HepG2 (cell line): ENCODE results near the gene CCL19. TPM values are rescaled to one million over a fixed set of nuclear protein-coding genes. Genes with fewer than 3 reads are reported as not detected.

ENCODE experiments used
- BRCA1 ChIP-seq: sonication (generic); formaldehyde crosslinking; IDR thresholded peaks from 2 replicates; pipeline ENCODE4 v1.4.0; 2020; ENCODE audit warnings: missing genetic modification reagents
- FOXO1 ChIP-seq: sonication (generic); formaldehyde crosslinking; IDR thresholded peaks from 2 replicates; pipeline ENCODE4 v1.4.0; 2020; ENCODE audit warnings: missing genetic modification reagents
- KLF15 ChIP-seq: sonication (generic); formaldehyde crosslinking; IDR thresholded peaks from 2 replicates; pipeline ENCODE4 v1.8.1; 2023; ENCODE audit warnings: borderline replicate concordance, mild to moderate bottlenecking, inconsistent platforms, missing genetic modification reagents, mixed read lengths
- PHF8 ChIP-seq: sonication (generic); formaldehyde crosslinking; IDR thresholded peaks from 2 replicates; pipeline ENCODE4 v1.5.0; 2020; ENCODE audit warnings: missing genetic modification reagents
- POLR2G ChIP-seq: fragments of 200-400 bp; formaldehyde crosslinking; IDR thresholded peaks from 2 replicates; pipeline ENCODE4 v1.6.1; 2018; ENCODE audit warnings: mild to moderate bottlenecking, low read depth, low read length, moderate library complexity
- RAD51 ChIP-seq: fragments of 450-650 bp; IDR thresholded peaks from 2 replicates; pipeline ENCODE4 v1.6.1; 2016; ENCODE audit warnings: borderline replicate concordance
- SAFB2 ChIP-seq: sonication (generic); formaldehyde crosslinking; IDR thresholded peaks from 2 replicates; pipeline ENCODE4 v1.5.1; 2020; ENCODE audit warnings: missing genetic modification reagents, low read depth, mild to moderate bottlenecking, borderline replicate concordance
- SALL1 ChIP-seq: sonication (generic); formaldehyde crosslinking; IDR thresholded peaks from 2 replicates; pipeline ENCODE4 v1.8.0; 2022; ENCODE audit warnings: mild to moderate bottlenecking, missing genetic modification reagents
- XBP1 ChIP-seq: sonication (generic); formaldehyde crosslinking; IDR thresholded peaks from 2 replicates; pipeline ENCODE4 v1.5.0; 2020; ENCODE audit warnings: missing genetic modification reagents
- ZEB1 ChIP-seq: IDR thresholded peaks from 2 replicates; pipeline ENCODE4 v1.6.1; 2012; ENCODE audit warnings: mild to moderate bottlenecking, low read depth, inconsistent platforms; ENCODE audit not compliant: insufficient replicate concordance
- ZNF468 ChIP-seq: sonication (generic); formaldehyde crosslinking; IDR thresholded peaks from 2 replicates; pipeline ENCODE4 v1.8.0; 2022; ENCODE audit warnings: mild to moderate bottlenecking, moderate library complexity, missing genetic modification reagents
- ZNF674 ChIP-seq: sonication (generic); formaldehyde crosslinking; IDR thresholded peaks from 2 replicates; pipeline ENCODE4 v1.5.0; 2020; ENCODE audit warnings: low read depth, mild to moderate bottlenecking, missing genetic modification reagents
- ZNF713 ChIP-seq: sonication (generic); formaldehyde crosslinking; IDR thresholded peaks from 2 replicates; pipeline ENCODE4 v1.4.0; 2020; ENCODE audit warnings: mild to moderate bottlenecking, missing genetic modification reagents
- ZZZ3 ChIP-seq: sonication (generic); formaldehyde crosslinking; IDR thresholded peaks from 2 replicates; pipeline ENCODE4 v1.4.0; 2020; ENCODE audit warnings: missing genetic modification reagents, mild to moderate bottlenecking, borderline replicate concordance
- polyA plus RNA-seq, 8 experiments: library from polyadenylated mRNA; depleted of rRNA in 3 of 8; stranded (reverse) in 7 of 8; unstranded in 1 of 8; fragments of >200 nt; fragmentation: Illumina TruSeq in 4 of 8; extraction: Trizol in 4 of 8; gene quantifications; 2 replicates each; pipeline versions ENCODE4 v1.2.1 to v1.2.3, GENCODE V29; 2011 to 2016; ENCODE audit warnings: low read depth in 4 of 8, missing spikeins in 1 of 8, mixed read lengths in 1 of 8; ENCODE audit not compliant: insufficient read depth in 1 of 8
- total RNA-seq, 5 experiments: library from RNA; depleted of rRNA; stranded (reverse); fragments of >200 nt; fragmentation: Illumina TruSeq; extraction: Trizol; gene quantifications; 2 replicates each; pipeline ENCODE4 v1.2.3, GENCODE V29; 2016; ENCODE audit warnings: low read depth in 1 of 5
- TF ChIP-seq, protein P1 (sequence below): sonication (generic); formaldehyde crosslinking; IDR thresholded peaks from 2 replicates; pipeline ENCODE4 v1.5.0; 2020; ENCODE audit warnings: mild to moderate bottlenecking, missing genetic modification reagents, borderline replicate concordance
- TF ChIP-seq, protein P2 (sequence below): sonication (generic); formaldehyde crosslinking; IDR thresholded peaks from 2 replicates; pipeline ENCODE4 v1.5.0; 2020; ENCODE audit warnings: missing genetic modification reagents
- TF ChIP-seq, protein P3 (sequence below): IDR thresholded peaks from 2 replicates; pipeline ENCODE4 v1.4.0; 2020; ENCODE audit warnings: mild to moderate bottlenecking, missing genetic modification reagents

CCL19 gene
- total and polyA plus RNA-seq, 2 of the 13 experiments (the other 11 are each of a cell fraction or from before 2014, with no cell fraction given): not detected

DNA sequence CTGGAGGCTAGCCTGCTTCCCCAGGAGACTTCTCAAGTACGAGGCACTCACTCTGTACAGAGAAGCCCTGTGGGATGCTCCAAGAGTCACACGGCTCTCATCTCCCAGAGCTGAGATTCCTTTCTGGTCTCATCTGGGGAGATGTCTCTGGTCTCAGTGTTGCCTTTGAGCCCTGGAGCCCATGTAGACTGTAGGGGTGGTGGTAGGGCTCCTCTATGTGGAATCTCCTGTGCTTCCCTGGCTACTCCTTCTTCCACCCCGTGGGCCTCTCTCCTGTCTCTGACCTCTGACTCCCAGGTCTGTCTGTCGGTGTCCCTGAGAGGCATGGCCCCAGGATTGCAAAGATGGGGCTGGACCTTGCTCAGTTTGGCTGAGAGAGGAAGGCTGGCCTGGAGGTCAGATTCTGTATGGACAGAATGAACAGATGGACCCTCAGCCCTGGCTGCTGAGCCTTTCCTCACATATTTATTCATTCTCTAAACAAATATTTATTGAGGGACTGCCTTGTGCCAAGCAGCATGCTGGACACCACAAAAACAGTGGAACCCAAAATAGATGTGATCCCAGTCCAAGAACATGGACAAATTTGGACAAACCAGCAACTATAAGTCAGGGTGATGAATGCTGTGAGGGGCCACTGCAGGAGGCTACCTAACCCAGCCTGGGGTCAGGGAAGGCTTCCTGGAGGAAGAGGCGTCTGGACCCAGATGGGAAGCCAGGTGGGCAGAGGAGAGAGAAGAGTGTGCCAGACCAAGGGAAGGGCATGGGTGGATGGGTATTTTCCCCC, 2.6 kb downstream of the CCL19 start (continued):
- TF ChIP-seq ZNF674 (CRISPR knock-in tag) (no peak), XBP1 (CRISPR knock-in tag) (no peak), KLF15 (no peak), FOXO1 (CRISPR knock-in tag) (no peak; the same call in 1 of the 2 replicates), ZZZ3 (CRISPR knock-in tag) (no peak), ZNF713 (CRISPR knock-in tag) (no peak), SAFB2 (CRISPR knock-in tag) (no peak), PHF8 (peak; percentile 26; the same call in 1 of the 2 replicates), ZNF468 (CRISPR knock-in tag) (no peak), BRCA1 (CRISPR knock-in tag) (no peak), RAD51 (no peak), ZEB1 (no peak), POLR2G (no peak), SALL1 (CRISPR knock-in tag) (peak; percentile 91)
- TF ChIP-seq, protein P1, sequence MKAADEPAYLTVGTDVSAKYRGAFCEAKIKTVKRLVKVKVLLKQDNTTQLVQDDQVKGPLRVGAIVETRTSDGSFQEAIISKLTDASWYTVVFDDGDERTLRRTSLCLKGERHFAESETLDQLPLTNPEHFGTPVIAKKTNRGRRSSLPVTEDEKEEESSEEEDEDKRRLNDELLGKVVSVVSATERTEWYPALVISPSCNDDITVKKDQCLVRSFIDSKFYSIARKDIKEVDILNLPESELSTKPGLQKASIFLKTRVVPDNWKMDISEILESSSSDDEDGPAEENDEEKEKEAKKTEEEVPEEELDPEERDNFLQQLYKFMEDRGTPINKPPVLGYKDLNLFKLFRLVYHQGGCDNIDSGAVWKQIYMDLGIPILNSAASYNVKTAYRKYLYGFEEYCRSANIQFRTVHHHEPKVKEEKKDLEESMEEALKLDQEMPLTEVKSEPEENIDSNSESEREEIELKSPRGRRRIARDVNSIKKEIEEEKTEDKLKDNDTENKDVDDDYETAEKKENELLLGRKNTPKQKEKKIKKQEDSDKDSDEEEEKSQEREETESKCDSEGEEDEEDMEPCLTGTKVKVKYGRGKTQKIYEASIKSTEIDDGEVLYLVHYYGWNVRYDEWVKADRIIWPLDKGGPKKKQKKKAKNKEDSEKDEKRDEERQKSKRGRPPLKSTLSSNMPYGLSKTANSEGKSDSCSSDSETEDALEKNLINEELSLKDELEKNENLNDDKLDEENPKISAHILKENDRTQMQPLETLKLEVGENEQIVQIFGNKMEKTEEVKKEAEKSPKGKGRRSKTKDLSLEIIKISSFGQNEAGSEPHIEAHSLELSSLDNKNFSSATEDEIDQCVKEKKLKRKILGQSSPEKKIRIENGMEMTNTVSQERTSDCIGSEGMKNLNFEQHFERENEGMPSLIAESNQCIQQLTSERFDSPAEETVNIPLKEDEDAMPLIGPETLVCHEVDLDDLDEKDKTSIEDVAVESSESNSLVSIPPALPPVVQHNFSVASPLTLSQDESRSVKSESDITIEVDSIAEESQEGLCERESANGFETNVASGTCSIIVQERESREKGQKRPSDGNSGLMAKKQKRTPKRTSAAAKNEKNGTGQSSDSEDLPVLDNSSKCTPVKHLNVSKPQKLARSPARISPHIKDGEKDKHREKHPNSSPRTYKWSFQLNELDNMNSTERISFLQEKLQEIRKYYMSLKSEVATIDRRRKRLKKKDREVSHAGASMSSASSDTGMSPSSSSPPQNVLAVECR (CRISPR knock-in tag): peak; percentile 46; the same call in 1 of the 2 replicates
- TF ChIP-seq, protein P2, sequence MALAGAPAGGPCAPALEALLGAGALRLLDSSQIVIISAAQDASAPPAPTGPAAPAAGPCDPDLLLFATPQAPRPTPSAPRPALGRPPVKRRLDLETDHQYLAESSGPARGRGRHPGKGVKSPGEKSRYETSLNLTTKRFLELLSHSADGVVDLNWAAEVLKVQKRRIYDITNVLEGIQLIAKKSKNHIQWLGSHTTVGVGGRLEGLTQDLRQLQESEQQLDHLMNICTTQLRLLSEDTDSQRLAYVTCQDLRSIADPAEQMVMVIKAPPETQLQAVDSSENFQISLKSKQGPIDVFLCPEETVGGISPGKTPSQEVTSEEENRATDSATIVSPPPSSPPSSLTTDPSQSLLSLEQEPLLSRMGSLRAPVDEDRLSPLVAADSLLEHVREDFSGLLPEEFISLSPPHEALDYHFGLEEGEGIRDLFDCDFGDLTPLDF (CRISPR knock-in tag): no peak
- TF ChIP-seq, protein P3, sequence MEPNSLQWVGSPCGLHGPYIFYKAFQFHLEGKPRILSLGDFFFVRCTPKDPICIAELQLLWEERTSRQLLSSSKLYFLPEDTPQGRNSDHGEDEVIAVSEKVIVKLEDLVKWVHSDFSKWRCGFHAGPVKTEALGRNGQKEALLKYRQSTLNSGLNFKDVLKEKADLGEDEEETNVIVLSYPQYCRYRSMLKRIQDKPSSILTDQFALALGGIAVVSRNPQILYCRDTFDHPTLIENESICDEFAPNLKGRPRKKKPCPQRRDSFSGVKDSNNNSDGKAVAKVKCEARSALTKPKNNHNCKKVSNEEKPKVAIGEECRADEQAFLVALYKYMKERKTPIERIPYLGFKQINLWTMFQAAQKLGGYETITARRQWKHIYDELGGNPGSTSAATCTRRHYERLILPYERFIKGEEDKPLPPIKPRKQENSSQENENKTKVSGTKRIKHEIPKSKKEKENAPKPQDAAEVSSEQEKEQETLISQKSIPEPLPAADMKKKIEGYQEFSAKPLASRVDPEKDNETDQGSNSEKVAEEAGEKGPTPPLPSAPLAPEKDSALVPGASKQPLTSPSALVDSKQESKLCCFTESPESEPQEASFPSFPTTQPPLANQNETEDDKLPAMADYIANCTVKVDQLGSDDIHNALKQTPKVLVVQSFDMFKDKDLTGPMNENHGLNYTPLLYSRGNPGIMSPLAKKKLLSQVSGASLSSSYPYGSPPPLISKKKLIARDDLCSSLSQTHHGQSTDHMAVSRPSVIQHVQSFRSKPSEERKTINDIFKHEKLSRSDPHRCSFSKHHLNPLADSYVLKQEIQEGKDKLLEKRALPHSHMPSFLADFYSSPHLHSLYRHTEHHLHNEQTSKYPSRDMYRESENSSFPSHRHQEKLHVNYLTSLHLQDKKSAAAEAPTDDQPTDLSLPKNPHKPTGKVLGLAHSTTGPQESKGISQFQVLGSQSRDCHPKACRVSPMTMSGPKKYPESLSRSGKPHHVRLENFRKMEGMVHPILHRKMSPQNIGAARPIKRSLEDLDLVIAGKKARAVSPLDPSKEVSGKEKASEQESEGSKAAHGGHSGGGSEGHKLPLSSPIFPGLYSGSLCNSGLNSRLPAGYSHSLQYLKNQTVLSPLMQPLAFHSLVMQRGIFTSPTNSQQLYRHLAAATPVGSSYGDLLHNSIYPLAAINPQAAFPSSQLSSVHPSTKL (CRISPR knock-in tag): peak; percentile 81
